Measurements from ENCODE around the gene HDAC2.

Gene HDAC2

DNA sequence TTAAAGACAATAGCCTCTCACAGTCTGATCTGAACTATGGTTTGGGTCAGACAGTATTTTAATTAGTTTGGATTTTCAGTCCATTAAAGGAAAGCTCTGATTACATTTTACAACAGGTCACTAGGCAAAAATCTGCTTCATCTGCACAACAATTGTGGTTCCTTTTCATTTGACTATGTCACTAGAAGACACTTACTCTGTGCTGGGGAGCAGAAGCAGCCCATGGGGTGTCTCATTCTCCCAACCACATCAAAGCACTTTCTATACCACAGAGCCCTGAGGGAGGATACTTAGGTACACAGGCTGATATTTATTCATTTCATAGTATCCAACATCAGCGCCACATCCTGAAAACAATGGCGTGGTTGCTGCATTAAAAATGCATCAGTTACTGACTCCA, 36.6 kb upstream of the HDAC2 start:
- TF ChIP-seq, protein P1, sequence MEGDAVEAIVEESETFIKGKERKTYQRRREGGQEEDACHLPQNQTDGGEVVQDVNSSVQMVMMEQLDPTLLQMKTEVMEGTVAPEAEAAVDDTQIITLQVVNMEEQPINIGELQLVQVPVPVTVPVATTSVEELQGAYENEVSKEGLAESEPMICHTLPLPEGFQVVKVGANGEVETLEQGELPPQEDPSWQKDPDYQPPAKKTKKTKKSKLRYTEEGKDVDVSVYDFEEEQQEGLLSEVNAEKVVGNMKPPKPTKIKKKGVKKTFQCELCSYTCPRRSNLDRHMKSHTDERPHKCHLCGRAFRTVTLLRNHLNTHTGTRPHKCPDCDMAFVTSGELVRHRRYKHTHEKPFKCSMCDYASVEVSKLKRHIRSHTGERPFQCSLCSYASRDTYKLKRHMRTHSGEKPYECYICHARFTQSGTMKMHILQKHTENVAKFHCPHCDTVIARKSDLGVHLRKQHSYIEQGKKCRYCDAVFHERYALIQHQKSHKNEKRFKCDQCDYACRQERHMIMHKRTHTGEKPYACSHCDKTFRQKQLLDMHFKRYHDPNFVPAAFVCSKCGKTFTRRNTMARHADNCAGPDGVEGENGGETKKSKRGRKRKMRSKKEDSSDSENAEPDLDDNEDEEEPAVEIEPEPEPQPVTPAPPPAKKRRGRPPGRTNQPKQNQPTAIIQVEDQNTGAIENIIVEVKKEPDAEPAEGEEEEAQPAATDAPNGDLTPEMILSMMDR (IDR thresholded peaks at IDR 0.05; ENCODE audit: extremely low read depth, insufficient read depth, missing control alignments) = no peak
- in situ Hi-C loops (cut with MboI; ENCODE audit: low pct_unique_long_range_greater_than_20kb, low sequenced_read_pairs, unreplicated experiment) = no loop called here
- DNase-seq (ENCODE audit: low spot score) = no peak

DNA sequence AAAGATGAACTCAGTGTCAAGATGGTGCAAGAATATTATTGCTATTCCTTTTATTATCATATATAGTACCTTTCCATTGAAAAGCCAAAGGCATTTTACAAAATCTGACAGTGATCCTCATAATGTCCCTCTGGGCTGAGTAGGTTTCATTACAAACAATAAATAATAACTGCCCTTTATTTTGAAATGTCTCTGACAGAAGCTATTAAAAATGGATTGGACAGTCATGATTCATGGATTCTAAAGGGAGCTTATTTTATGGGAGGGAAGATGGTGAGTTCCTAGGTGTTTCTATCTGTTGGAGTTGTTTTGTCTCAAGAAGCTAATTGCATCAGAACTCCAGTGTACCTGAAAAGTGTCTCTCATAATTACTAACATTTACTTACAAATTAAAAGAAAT, 30.4 kb upstream of the HDAC2 start:
- in situ Hi-C loops (cut with MboI; ENCODE audit: low pct_unique_long_range_greater_than_20kb, low sequenced_read_pairs, unreplicated experiment) = no loop called here
- TF ChIP-seq, protein P1 (IDR thresholded peaks at IDR 0.05; ENCODE audit: extremely low read depth, insufficient read depth, missing control alignments) = no peak

DNA sequence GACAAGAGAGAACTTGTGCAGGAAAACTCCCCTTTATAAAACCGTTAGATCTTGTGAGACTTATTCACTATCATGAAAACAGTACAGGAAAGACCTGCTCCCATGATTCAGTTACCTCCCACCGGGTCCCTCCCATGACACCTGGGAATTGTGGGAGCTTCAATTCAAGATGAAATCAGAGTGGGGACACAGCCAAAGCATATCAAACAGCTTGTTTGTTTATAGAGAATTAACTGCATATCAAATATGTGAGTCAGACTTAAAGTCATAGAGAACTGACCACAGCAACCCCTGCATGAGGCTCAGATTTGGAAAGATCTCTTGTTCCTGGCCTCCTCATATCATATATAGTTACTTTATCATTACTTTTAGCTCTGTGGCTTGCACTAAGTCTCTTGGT, 29.1 kb upstream of the HDAC2 start:
- TF ChIP-seq, protein P1 (IDR thresholded peaks at IDR 0.05; ENCODE audit: extremely low read depth, insufficient read depth, missing control alignments) = no peak
- no peak for DNase-seq (ENCODE audit: low spot score)
- in situ Hi-C loops (cut with MboI; ENCODE audit: low pct_unique_long_range_greater_than_20kb, low sequenced_read_pairs, unreplicated experiment) = no loop called here

More for the DNA sequence above, 30.4 kb upstream of the HDAC2 start:
- DNase-seq (ENCODE audit: low spot score) = no peak

DNA sequence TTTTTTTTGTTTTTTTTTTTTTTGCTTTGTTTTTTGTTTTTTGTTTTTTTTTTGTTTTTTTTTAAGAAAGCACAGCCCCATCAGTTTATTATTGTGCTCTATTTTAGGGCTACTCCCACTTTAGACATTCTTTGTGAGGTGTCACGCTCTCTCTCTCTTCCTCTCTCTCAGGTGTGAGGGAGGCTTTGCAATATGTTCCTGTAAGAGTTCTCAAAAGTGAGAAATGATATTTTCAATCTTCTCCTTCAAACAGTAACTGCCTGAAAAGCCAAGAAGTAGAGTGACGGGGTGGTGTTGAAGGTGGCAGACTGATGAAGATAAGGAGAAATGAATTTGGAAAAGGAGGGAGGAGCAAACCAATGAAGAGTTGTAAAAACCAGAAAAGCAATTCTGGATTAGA, 28.3 kb upstream of the HDAC2 start:
- no peak for DNase-seq (ENCODE audit: low spot score)
- in situ Hi-C loops (cut with MboI; ENCODE audit: low pct_unique_long_range_greater_than_20kb, low sequenced_read_pairs, unreplicated experiment) = no loop called here
- TF ChIP-seq, protein P1 (IDR thresholded peaks at IDR 0.05; ENCODE audit: extremely low read depth, insufficient read depth, missing control alignments) = no peak

DNA sequence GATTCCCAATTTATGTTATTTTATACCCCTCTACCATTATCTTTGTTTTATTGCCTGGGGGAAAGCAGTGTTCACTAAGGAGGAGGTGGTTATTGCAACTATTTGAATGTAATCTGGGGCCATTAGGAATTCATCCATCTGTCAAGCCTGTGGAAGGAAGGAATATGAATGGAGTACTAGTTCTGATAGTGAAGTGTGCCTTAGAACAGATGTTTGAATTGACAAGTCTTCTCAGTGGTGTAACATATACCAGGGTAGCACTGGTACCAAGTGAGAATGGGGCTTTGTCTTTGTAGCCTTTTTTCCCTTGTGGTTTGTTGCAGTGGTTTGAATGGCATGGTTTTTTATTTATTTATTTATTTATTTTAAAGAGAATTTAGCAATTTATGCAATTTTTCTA, 27.9 kb upstream of the HDAC2 start:
- TF ChIP-seq, protein P1 (IDR thresholded peaks at IDR 0.05; ENCODE audit: extremely low read depth, insufficient read depth, missing control alignments) = no peak
- DNase-seq (ENCODE audit: low spot score) = no peak
- in situ Hi-C loops (cut with MboI; ENCODE audit: low pct_unique_long_range_greater_than_20kb, low sequenced_read_pairs, unreplicated experiment) = no loop called here

DNA sequence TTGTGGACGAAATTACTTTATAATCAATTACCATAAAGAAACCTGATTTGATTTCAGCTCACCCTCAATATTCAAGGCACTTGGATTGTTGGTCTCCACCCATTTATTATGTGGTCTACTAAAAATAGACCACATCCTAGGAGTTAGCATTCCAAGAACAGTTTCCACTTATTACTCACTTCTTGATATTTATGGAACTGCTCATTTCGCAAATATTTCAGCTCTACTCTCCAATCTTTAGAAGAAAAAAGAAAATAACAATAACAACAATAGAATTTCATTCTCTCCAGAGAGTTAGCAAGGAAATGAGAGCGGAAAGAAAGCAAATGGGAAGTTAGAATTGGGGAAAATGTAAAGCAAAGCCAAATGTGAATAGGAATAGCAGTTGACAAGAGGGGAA, 26.2 kb upstream of the HDAC2 start:
- DNase-seq (ENCODE audit: low spot score) = no peak
- TF ChIP-seq, protein P1 (IDR thresholded peaks at IDR 0.05; ENCODE audit: extremely low read depth, insufficient read depth, missing control alignments) = no peak
- in situ Hi-C loops (cut with MboI; ENCODE audit: low pct_unique_long_range_greater_than_20kb, low sequenced_read_pairs, unreplicated experiment) = no loop called here

DNA sequence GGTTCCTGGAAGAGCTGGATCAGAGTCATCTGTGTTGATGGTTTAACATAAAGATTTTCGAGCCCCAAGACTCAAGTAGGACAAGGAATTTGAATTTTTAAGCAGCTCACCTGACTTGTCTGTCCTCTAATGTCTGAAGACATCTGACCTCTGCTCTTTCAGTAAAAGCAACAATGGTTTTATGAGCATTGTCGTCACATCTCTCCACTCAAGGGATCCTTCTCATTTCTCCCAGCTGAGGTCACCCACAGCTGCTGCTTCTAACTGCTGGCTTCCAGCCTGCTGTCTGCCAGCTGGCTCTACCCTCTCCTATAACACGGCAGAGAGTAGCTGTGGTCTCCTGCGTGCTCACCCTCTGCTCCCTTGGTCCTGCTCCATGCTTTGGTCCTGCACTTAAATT, 24.7 kb upstream of the HDAC2 start:
- DNase-seq (ENCODE audit: low spot score) = no peak
- TF ChIP-seq, protein P1 (IDR thresholded peaks at IDR 0.05; ENCODE audit: extremely low read depth, insufficient read depth, missing control alignments) = no peak
- in situ Hi-C loops (cut with MboI; ENCODE audit: low pct_unique_long_range_greater_than_20kb, low sequenced_read_pairs, unreplicated experiment) = no loop called here
